ENCODE data around the gene TCP11. TPM values are rescaled to one million over a fixed set of nuclear protein-coding genes. Genes with fewer than 3 reads are reported as not detected.

The TCP11 gene
- total and polyA plus RNA-seq, 2 donors (not counting 1 experiment from before 2014, with no cell fraction given) = not detected

- Histone ChIP-seq H3K36me3 (replicated peaks in 1 of 2; ENCODE audit: control extremely low read depth in 1 of 2, control insufficient read depth in 1 of 2, extremely low read depth in 1 of 2, insufficient read depth in 2 of 2, low read length in 1 of 2) (no peaks in the 10 kb centered on the region), H3K4me1 (ENCODE audit: control insufficient read depth in 2 of 2, insufficient read depth in 2 of 2, low read length in 2 of 2) (no peaks in the 10 kb centered on the region), H3K9me3 (ENCODE audit: control extremely low read depth in 1 of 3, control insufficient read depth in 2 of 3, insufficient read depth in 1 of 3, low read length in 2 of 3) (no peaks in the 10 kb centered on the region), H4K20me1 (ENCODE audit: control insufficient read depth, insufficient read depth, low read length, poor library complexity, severe bottlenecking) (no peaks in the 10 kb centered on the region), H3K27me3 (replicated peaks in 1 of 4; ENCODE audit: control extremely low read depth in 1 of 4, control insufficient read depth in 3 of 4, insufficient read depth in 4 of 4, low read length in 3 of 4) (peaks cover 0 to 7% (median under 1%) of the 10 kb centered on the region in 4 experiments), H3K4me3 (ENCODE audit: control extremely low read depth in 1 of 5, extremely low read depth in 1 of 5, insufficient read depth in 1 of 5, low read depth in 2 of 5, low read length in 4 of 5) (no peak overlapping the region), H3K79me2 (ENCODE audit: control insufficient read depth, insufficient read depth, low read length) (no peaks in the 10 kb centered on the region), H3K27ac (ENCODE audit: low read length in 2 of 2) (no peak overlapping the region), H3K4me2 (replicated peaks; ENCODE audit: low read depth, low read length, poor library complexity, severe bottlenecking) (no peak overlapping the region), H2AFZ (ENCODE audit: insufficient read depth, low read depth, low read length, poor library complexity, severe bottlenecking) (no peak overlapping the region), H3K9ac (ENCODE audit: low read length) (no peak overlapping the region)
- no peak for DNase-seq
- CTCF ChIA-PET = interaction anchor here (0.6 kb wide), 1 partner anchor 26 kb away, joined by 3 read pairs; no protein-coding TSS in a partner anchor
- no peak overlapping the region for H3K27ac Mint-ChIP-seq
- TF ChIP-seq EZH2 (IDR thresholded peaks at IDR 0.05; ENCODE audit: borderline replicate concordance, insufficient read depth, low read depth, low read length, poor library complexity, severe bottlenecking) = no peak
- POLR2A ChIA-PET = no interaction called here
- no peak overlapping the region for H3K4me3 Mint-ChIP-seq
- no peaks in the 10 kb centered on the region for H3K4me1 Mint-ChIP-seq
- no peaks in the 10 kb centered on the region for H3K9me3 Mint-ChIP-seq (ENCODE audit: insufficient read depth)
- intact Hi-C loops (cut with micrococcal nuclease) = no loop called here
- no peak for ATAC-seq (ENCODE audit: low read depth)
- H3K27me3 Mint-ChIP-seq = peaks cover 22% of the 10 kb centered on the region
- WGBS (ENCODE audit: insufficient coverage) = 80% methylated on average over 1 of the region's 5 CpGs
These were observed 38.0 kb upstream of the TCP11 start for GRCh38 chr6:35178932-35179832.

GRCh38 chr6:35178012-35178411 lies 36.9 kb upstream of the TCP11 start:
- H3K4me3 Mint-ChIP-seq = no peak overlapping the region
- Histone ChIP-seq H3K4me2 (replicated peaks; ENCODE audit: low read depth, low read length, poor library complexity, severe bottlenecking) (no peak overlapping the region), H3K9me3 (ENCODE audit: control extremely low read depth in 1 of 3, control insufficient read depth in 2 of 3, insufficient read depth in 1 of 3, low read length in 2 of 3) (no peaks in the 10 kb centered on the region), H3K27me3 (replicated peaks in 1 of 4; ENCODE audit: control extremely low read depth in 1 of 4, control insufficient read depth in 3 of 4, insufficient read depth in 4 of 4, low read length in 3 of 4) (peaks cover 0 to 4% (median under 1%) of the 10 kb centered on the region in 4 experiments), H3K4me3 (ENCODE audit: control extremely low read depth in 1 of 5, extremely low read depth in 1 of 5, insufficient read depth in 1 of 5, low read depth in 2 of 5, low read length in 4 of 5) (no peak overlapping the region), H3K36me3 (replicated peaks in 1 of 2; ENCODE audit: control extremely low read depth in 1 of 2, control insufficient read depth in 1 of 2, extremely low read depth in 1 of 2, insufficient read depth in 2 of 2, low read length in 1 of 2) (no peaks in the 10 kb centered on the region), H2AFZ (ENCODE audit: insufficient read depth, low read depth, low read length, poor library complexity, severe bottlenecking) (no peak overlapping the region), H3K79me2 (ENCODE audit: control insufficient read depth, insufficient read depth, low read length) (no peaks in the 10 kb centered on the region), H3K27ac (ENCODE audit: low read length in 2 of 2) (no peak overlapping the region), H3K4me1 (ENCODE audit: control insufficient read depth in 2 of 2, insufficient read depth in 2 of 2, low read length in 2 of 2) (no peaks in the 10 kb centered on the region), H4K20me1 (ENCODE audit: control insufficient read depth, insufficient read depth, low read length, poor library complexity, severe bottlenecking) (no peaks in the 10 kb centered on the region), H3K9ac (ENCODE audit: low read length) (no peak overlapping the region)
- ATAC-seq (ENCODE audit: low read depth) (no peak), DNase-seq (no peak)
- no peaks in the 10 kb centered on the region for H3K9me3 Mint-ChIP-seq (ENCODE audit: insufficient read depth)
- intact Hi-C loops (cut with micrococcal nuclease) = no loop called here
- no peak overlapping the region for H3K27ac Mint-ChIP-seq
- H3K4me1 Mint-ChIP-seq = no peaks in the 10 kb centered on the region
- ChIA-PET POLR2A (no interaction called here), CTCF (no interaction called here)
- TF ChIP-seq EZH2 (IDR thresholded peaks at IDR 0.05; ENCODE audit: borderline replicate concordance, insufficient read depth, low read depth, low read length, poor library complexity, severe bottlenecking) (no peak), CTCF (IDR thresholded peaks at IDR 0.05) (no peak)
- H3K27me3 Mint-ChIP-seq = peaks cover 21% of the 10 kb centered on the region
- WGBS (ENCODE audit: insufficient coverage) = 100% methylated on average over 2 of the region's 2 CpGs

Measured in B cell (primary cell).